Adipocyte (in vitro differentiated cells): ENCODE data around the gene CSPG4.
"Not testable (repeated sequence)": the region's sequence is repeated elsewhere in the genome, so short reads cannot be mapped to it uniquely, and the experiment has no call there.

ENCODE experiments used
- DNase-seq: peaks from one replicate; pipeline ENCODE4 v3.0.0-alpha.2; 2015; ENCODE audit warnings: low read depth
- H3K27me3 ChIP-seq: replicated peaks from 2 replicates; pipeline ENCODE4 v1.7.0; 2013; ENCODE audit warnings: mild to moderate bottlenecking, low read length, moderate library complexity; ENCODE audit not compliant: control insufficient read depth, insufficient read depth
- H3K36me3 ChIP-seq: 2 replicates; pipeline ENCODE4 v1.7.0; 2013; ENCODE audit warnings: low read length, mild to moderate bottlenecking, moderate library complexity; ENCODE audit not compliant: control insufficient read depth, insufficient read depth, severe bottlenecking
- H3K4me1 ChIP-seq: 2 replicates; pipeline ENCODE4 v1.7.0; 2013; ENCODE audit warnings: mild to moderate bottlenecking, low read length, moderate library complexity; ENCODE audit not compliant: control insufficient read depth, insufficient read depth
- H3K4me3 ChIP-seq: 2 replicates; pipeline ENCODE4 v1.7.0; 2013; ENCODE audit warnings: mild to moderate bottlenecking, low read length, moderate library complexity
- H3K9ac ChIP-seq: 2 replicates; pipeline ENCODE4 v1.7.0; 2013; ENCODE audit warnings: mild to moderate bottlenecking, low read length, moderate library complexity
- H3K9me3 ChIP-seq: 2 replicates; pipeline ENCODE4 v1.7.0; 2013; ENCODE audit warnings: mild to moderate bottlenecking, low read length, moderate library complexity; ENCODE audit not compliant: control insufficient read depth

Gene CSPG4

DNA sequence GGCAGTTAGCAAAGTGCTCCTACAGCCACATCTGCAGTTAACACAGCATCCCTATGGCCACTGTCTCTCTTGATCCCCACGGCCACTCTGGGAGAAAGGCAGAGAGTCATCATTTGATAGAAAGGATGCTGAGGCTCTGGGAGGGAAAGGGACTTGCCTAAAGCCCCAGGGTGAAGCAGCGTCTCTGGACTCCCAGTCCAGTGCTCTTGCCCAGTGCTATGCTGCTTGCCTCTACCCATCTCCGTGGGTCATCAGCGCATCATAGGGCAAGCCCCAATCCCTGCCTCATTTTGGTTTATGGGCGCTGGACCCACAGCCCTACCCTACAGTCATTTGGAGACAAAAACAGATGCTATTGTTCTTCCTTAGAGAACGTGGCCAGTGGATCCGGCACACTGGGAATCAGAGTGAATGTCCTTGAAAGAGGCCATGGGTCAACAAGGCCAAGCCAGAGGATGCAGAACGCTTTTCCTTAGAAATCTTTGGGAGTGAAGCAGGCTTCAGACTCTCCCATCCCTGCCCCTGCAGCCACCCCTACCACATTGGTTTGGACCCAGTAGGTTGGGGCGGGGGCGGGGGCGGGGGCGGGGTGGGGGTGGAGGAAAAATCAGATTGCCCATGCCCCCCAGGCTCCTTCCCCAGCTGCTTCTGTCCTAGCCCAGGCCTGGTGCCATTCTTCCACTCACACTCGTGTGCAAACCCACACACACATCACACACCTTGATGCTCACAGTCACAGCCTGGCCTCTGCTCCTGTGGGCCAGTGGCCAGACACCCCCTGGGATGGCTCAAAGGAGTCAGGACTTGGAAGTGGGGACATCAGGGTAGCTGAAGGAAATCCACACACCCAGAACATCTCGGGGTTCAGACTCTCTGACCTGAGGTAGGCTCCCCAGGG lies 24.7 kb upstream of the CSPG4 start:
- H3K9me3 ChIP-seq, H3K9ac ChIP-seq, H3K27me3 ChIP-seq, DNase-seq, H3K4me1 ChIP-seq, H3K36me3 ChIP-seq, H3K4me3 ChIP-seq: not testable (repeated sequence)

DNA sequence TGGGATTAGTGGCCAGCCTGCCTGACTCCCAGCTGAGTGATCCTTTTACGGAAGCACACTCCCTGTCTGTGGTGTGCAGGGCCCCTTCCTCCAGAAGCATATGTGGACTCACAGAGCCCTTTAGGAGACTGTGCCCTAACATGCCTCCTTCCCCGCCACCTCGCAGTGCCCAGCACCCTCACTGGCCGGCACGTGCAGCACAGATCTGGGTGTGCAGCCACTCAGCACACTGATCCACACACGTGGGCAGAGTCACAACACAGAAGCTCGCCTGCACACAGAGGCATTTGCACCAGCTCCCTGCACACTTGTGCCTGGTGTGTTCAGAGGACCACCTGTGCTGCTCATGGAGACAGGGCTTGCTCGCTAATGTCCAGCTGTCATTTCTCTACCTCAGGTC lies 23.6 kb upstream of the CSPG4 start:
- no peaks in the 10 kb centered on the region for H3K9me3 ChIP-seq
- no peaks in the 10 kb centered on the region for H3K36me3 ChIP-seq
- peaks cover 6% of the 10 kb centered on the region for H3K4me1 ChIP-seq
- H3K27me3 ChIP-seq, result no peaks in the 10 kb centered on the region
- no peak overlapping the region for H3K9ac ChIP-seq
- no peak overlapping the region for H3K4me3 ChIP-seq
- DNase-seq, result no peak

DNA sequence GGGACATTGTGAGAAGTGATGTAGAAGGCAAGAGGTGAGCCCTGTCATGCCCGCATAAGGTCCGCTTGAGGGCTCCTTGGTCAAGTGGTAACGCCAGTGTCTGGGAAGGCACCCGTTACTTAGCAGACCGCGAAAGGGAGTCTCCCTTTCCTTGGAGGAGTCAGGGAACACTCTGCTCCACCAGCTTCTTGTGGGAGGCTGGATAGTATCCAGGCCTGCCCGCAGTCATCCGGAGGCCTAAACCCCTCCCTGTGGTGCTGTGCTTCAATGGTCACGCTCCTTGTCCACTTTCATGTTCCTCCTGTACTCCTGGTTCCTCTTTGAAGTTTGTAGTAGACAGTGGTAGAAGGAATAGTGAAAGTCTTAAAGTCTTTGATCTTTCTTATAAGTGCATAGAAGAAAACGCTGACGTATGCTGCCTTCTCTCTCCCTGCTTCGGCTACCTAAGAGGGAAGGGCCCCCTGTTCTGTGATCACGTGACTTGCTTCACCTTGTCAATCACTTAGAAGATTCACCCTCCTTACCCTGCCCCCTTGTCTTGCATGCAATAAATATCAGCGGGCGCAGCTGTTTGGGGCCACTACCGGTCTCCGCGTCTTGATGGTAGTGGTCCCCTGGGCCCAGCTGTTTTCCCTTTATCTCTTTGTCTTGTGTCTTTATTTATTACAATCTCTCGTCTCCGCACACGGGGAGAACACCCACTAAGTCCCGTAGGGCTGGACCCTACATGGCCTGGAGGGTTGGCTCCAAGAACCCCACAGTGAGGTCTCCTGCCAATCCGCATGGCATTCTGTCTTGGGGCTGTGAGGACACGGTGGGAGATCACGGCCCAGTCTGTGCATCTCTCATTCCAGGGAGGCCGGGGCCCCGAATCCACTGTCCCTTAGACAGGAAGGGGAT lies 22.5 kb upstream of the CSPG4 start:
- DNase-seq, H3K4me1 ChIP-seq, H3K4me3 ChIP-seq: not testable (repeated sequence)

DNA sequence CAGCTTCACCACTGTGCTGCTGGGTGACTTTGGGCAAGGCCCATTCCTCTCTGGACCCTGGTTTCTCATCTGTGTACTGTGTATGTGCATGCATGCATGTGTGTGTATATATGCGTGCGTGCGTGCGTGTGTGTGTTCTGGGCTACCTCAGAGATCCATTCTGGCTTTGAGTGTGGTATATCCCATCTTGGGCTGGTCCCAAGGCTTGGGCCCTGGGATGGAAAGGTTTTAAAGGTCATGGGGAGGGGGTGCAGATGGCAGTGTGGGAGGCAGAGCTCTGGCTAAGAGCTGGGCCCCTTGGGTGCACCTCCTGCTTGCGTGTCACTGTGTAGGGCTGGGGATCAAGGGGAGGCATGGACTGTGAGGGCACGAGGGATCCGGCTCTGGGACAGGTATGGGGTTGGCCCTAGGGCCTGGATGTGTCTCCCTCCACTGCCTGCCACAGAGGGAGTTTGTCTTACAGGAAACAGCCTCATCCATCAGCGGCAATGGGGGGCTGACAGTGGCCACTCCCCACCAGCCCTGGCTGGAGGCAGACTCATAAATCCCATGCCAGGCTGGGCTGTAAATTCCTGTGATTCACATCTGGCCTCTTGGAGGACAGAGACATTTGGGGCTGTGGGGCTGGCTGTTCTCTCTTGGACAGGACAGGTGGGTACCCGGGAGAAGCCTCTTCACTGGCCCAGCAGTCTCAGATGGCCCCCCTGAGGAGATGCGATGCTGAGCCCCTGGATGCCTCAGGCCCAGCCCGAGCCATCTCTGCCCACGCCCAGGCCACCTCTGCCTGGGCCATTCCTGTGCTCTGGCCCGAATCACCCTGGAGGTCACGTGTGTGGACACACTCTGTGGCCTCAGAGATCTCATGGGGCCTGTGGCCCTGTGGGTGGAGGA lies 21.4 kb upstream of the CSPG4 start:
- Histone ChIP-seq H3K4me3 (no peak overlapping the region), H3K9ac (no peak overlapping the region), H3K36me3 (no peaks in the 10 kb centered on the region), H3K27me3 (no peaks in the 10 kb centered on the region), H3K4me1 (peaks cover 6% of the 10 kb centered on the region), H3K9me3 (no peaks in the 10 kb centered on the region)
- no peak for DNase-seq

More for the DNA sequence above, 22.5 kb upstream of the CSPG4 start:
- H3K36me3 ChIP-seq, H3K9me3 ChIP-seq, H3K9ac ChIP-seq, H3K27me3 ChIP-seq: not testable (repeated sequence)

DNA sequence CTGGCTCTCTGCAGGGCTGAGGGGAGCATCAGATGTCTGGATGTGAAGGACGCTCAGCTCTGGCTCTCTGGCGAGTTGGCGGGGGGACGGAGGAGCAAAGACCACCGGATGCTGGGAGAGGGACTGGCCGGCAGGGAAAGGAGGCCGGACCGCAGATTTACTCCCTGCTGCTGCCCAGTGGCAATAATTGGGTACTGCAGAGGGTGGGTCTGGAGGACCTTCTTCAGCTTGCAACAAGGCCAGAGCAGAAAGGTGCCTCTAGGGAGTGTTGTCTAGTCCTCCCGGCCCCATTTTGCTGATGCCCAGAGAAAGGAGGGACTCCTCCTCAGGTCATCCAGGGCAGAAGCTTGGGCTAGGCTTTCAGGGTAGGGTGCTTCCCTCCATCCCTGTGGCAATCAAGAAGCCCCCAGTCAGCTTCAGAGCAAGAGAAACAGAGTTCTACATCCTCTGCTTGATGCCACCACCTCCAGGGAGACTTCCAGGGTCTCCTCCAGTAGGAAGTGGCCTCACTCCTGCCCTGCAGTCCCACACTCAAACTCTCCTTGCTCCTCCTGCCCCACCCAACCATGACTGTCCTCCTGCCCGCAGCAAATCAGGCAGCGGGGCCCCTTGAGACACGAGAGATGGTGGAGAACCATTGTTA lies 20.3 kb upstream of the CSPG4 start:
- Histone ChIP-seq H3K4me3 (no peak overlapping the region), H3K27me3 (no peaks in the 10 kb centered on the region), H3K36me3 (no peaks in the 10 kb centered on the region), H3K9ac (no peak overlapping the region), H3K9me3 (no peaks in the 10 kb centered on the region), H3K4me1 (peaks cover 4% of the 10 kb centered on the region)
- peak; percentile 86 for DNase-seq

DNA sequence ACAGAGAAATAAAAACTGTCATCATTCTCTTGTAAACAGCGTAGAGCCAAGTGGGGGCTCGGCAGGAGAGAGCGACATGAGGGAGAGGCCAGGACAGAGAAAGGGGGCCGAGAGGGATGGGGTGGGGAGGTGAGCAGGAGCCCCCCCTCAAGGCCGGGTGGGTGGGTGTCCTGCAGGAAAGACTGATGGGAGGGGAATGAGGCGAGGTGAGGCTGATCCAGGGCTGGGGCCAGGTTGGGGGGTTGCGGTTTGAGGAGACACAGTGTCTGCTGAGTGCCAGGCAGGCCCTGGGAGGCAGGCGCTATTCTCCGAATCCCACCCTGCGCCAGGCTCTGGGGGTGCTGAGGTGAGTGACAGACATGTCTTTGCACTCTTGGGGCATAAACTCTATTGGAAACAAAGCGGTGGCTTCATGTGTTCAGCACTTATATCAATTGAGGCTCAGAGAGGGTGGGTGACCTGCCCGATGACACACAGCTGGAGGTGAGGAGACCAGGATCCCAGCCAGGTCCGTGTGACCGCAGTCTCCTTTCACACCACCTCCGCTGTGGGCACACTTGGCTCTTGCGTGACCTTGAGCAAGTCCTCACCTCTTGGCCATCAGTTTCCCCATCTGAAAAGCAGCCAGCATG lies 19.6 kb upstream of the CSPG4 start:
- Histone ChIP-seq H3K36me3 (no peaks in the 10 kb centered on the region), H3K4me3 (no peak overlapping the region), H3K4me1 (peaks cover 4% of the 10 kb centered on the region), H3K9ac (no peak overlapping the region), H3K9me3 (no peaks in the 10 kb centered on the region), H3K27me3 (no peaks in the 10 kb centered on the region)
- no peak for DNase-seq

DNA sequence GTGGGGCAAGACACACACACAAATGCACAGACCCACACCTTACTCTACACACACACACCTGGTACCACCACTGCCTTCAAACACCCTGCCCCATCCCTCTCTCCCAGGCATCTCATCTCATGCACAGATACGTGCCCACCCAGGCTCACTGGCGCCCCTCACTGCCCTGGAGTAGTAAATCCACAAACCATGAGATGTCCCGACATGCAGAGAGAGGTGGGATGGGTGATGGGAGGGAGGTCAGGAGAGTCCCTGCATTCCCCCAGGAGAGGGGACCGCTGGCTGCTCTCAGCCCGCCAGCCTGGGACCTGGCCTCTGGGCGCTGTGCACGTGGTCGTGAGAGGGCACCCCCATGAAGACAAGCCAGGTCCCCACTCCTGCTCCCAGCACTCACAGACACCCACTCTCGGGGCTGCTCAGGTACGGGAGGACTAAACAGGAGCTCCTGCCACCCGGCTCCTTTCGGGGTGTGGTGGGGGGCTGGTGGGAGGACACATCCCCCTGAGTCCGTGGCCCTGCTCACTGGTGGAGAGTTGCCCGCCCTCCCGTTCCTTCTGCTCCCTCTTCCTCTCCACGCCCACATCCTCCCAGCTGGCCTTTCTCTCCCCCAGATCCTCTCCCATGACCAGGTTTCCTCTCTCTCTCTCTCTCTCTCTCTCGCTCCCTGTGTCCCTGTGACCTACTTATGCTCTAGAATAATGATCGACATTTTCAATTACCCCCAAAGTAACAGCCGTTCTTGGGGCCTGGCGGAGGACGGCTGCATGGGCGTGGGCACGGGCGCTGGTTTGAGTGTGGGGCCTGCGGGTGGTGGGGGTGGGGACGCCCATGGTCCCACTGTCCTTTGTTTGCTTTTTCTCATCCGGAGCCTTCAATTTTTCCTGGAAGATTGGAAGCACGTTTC lies 18.9 kb upstream of the CSPG4 start:
- DNase-seq, result no peak
- Histone ChIP-seq H3K27me3 (no peaks in the 10 kb centered on the region), H3K9me3 (no peaks in the 10 kb centered on the region), H3K4me3 (no peak overlapping the region), H3K9ac (no peak overlapping the region), H3K36me3 (no peaks in the 10 kb centered on the region), H3K4me1 (peaks cover 4% of the 10 kb centered on the region)

DNA sequence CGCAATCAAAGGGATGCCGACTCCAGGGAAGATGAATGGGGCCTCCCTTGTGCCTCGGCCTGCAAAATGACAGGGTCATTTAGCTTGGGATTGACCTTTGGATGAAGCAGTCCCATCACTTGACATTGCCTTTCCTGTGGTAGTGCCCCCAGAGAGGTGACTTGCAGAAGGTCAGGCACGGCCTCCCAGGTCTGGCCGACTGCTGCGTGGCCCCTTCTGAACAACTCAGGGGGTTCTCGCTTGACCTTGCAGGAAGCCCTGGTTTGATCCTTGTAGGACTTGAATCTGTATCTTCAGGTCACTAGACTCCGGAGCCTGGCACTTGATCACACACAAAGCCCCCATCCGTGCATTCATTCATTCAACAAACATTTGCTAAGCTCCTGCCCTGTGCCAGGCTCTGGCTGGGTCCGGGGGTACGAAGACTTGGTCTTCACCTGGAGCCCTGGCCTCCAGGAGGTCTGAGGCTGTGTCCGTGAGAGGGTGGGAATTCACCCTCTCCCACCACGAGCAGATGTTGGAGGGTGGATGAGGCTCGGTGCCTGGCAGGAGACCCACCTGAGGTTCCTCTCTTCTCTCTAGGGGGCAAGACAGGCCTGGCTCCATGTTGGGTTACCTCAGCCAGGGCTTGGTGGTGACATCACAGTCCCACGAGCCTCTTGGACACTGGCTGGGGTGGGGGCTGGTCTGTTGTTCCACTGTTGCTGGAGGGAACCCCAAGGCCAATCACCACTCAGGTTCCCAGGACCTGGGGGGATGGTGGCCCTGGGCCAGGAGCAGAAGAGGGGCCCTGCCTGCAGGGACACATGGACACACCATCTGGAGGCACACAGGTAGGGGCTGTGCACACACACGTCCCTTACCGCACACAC lies 18.0 kb upstream of the CSPG4 start:
- not testable (repeated sequence) for H3K36me3 ChIP-seq, H3K4me3 ChIP-seq, H3K9ac ChIP-seq, H3K4me1 ChIP-seq, H3K9me3 ChIP-seq, DNase-seq, H3K27me3 ChIP-seq
